ENCODE measurements around the gene TMED1.
"Not testable (repeated sequence)": the region's sequence is repeated elsewhere in the genome, so short reads cannot be mapped to it uniquely, and the experiment has no call there.

The TMED1 gene

GRCh38 chr19:10871711-10872545 lies 35.9 kb upstream of the TMED1 start:
- TF ChIP-seq FOXM1 (IDR thresholded peaks at IDR 0.05; ENCODE audit: borderline replicate concordance), result no peak
- no peak for TF ChIP-seq SP1 (IDR thresholded peaks at IDR 0.05)
- no peak for TF ChIP-seq PKNOX1 (IDR thresholded peaks at IDR 0.05)
- no peak for TF ChIP-seq L3MBTL2 (conservative IDR thresholded peaks at IDR 0.05)
- no peak for TF ChIP-seq LEF1 (IDR thresholded peaks at IDR 0.05; ENCODE audit: borderline replicate concordance)
- TF ChIP-seq FOXA1 (IDR thresholded peaks at IDR 0.05), result no peak
- TF ChIP-seq ZNF384 (IDR thresholded peaks at IDR 0.05), result no peak
- no peak for TF ChIP-seq SUZ12 (IDR thresholded peaks at IDR 0.05)
- TF ChIP-seq CTBP1 (IDR thresholded peaks at IDR 0.05; ENCODE audit: borderline replicate concordance), result no peak
- TF ChIP-seq NFRKB (IDR thresholded peaks at IDR 0.05), result no peak
- TF ChIP-seq TARDBP (IDR thresholded peaks at IDR 0.05), result no peak
- TF ChIP-seq HDGF (IDR thresholded peaks at IDR 0.05; ENCODE audit: borderline replicate concordance), result no peak
- TF ChIP-seq BHLHE40 (IDR thresholded peaks at IDR 0.05; ENCODE audit: borderline replicate concordance), result no peak
- TF ChIP-seq ELF4 (IDR thresholded peaks at IDR 0.05), result no peak
- no peak for TF ChIP-seq FOXK2 (IDR thresholded peaks at IDR 0.05)
- no peak for TF ChIP-seq ARNT (IDR thresholded peaks at IDR 0.05)
- POLR2A ChIA-PET, result interaction anchor here (0.6 to 4.8 kb wide), 5 partner anchors 9 to 154 kb away, joined by 3 to 20 read pairs (median 5); partner anchors contain the start of genes DNM2 and TMED1
- DNase-seq (ENCODE audit: extremely low spot score), result no peak
- CTCF ChIA-PET, result interaction anchor here (0.5 to 1.6 kb wide), 11 partner anchors 8 to 443 kb away, joined by 3 to 8 read pairs (median 3); no protein-coding TSS in a partner anchor

GRCh38 chr19:10870955-10871603 lies 35.1 kb upstream of the TMED1 start, which contains the start of gene CARM1:
CARM1 (plus strand) TSS chr19:10871553; CDS start chr19:10871703, 150 bp downstream.
- DNase-seq (ENCODE audit: extremely low spot score), result peak; percentile 99
- POLR2A ChIA-PET, result interaction anchor here (0.6 to 4.8 kb wide), 3 partner anchors 35 to 153 kb away, joined by 3 to 20 read pairs (median 3); partner anchors contain the start of genes DNM2 and TMED1
- CTCF ChIA-PET, result interaction anchor here (0.5 to 1.1 kb wide), 16 partner anchors 9 to 199 kb away, joined by 3 to 13 read pairs (median 4); partner anchors contain the start of genes DNM2 and TMED1
- no peak for TF ChIP-seq ZNF384 (IDR thresholded peaks at IDR 0.05)
- peak; percentile 97 for TF ChIP-seq HDGF (IDR thresholded peaks at IDR 0.05; ENCODE audit: borderline replicate concordance)

GRCh38 chr19:10870501-10870954 lies 34.5 kb upstream of the TMED1 start:
- ChIA-PET POLR2A (interaction anchor here (0.6 to 4.8 kb wide), 3 partner anchors 35 to 153 kb away, joined by 3 to 20 read pairs (median 3); partner anchors contain the start of genes DNM2 and TMED1), CTCF (interaction anchor here (0.5 to 1.1 kb wide), 17 partner anchors 8 to 200 kb away, joined by 3 to 13 read pairs (median 4); partner anchors contain the start of genes DNM2 and TMED1)
- no peak for DNase-seq (ENCODE audit: extremely low spot score)
- peak; percentile 93 for TF ChIP-seq ZNF384 (IDR thresholded peaks at IDR 0.05)
- no peak for TF ChIP-seq SUZ12 (IDR thresholded peaks at IDR 0.05)

GRCh38 chr19:10869872-10870311 lies 33.9 kb upstream of the TMED1 start:
- CTCF ChIA-PET, result interaction anchor here (0.6 kb wide), 1 partner anchor 67 kb away, joined by 6 read pairs; no protein-coding TSS in a partner anchor
- not testable (repeated sequence) for DNase-seq (ENCODE audit: extremely low spot score)
- POLR2A ChIA-PET, result interaction anchor here (1.4 to 4.8 kb wide), 2 partner anchors 34 to 53 kb away, joined by 3 to 20 read pairs; partner anchors contain the start of gene TMED1

GRCh38 chr19:10868872-10869547 lies 33.0 kb upstream of the TMED1 start:
- CTCF ChIA-PET, result interaction anchor here (1.7 kb wide), 1 partner anchor 11 kb away, joined by 4 read pairs; no protein-coding TSS in a partner anchor
- no peak for DNase-seq (ENCODE audit: extremely low spot score)
- POLR2A ChIA-PET, result interaction anchor here (4.8 kb wide), 1 partner anchor 33 kb away, joined by 20 read pairs; the partner anchor contains the start of gene TMED1
- TF ChIP-seq NFRKB (IDR thresholded peaks at IDR 0.05), result no peak
- TF ChIP-seq L3MBTL2 (conservative IDR thresholded peaks at IDR 0.05), result no peak
- TF ChIP-seq SUZ12 (IDR thresholded peaks at IDR 0.05), result no peak
- TF ChIP-seq TARDBP (IDR thresholded peaks at IDR 0.05), result no peak
- TF ChIP-seq LEF1 (IDR thresholded peaks at IDR 0.05; ENCODE audit: borderline replicate concordance), result no peak
- no peak for TF ChIP-seq CTBP1 (IDR thresholded peaks at IDR 0.05; ENCODE audit: borderline replicate concordance)
- no peak for TF ChIP-seq FOXA1 (IDR thresholded peaks at IDR 0.05)
- TF ChIP-seq ZNF384 (IDR thresholded peaks at IDR 0.05), result no peak
- no peak for TF ChIP-seq BHLHE40 (IDR thresholded peaks at IDR 0.05; ENCODE audit: borderline replicate concordance)
- TF ChIP-seq FOXM1 (IDR thresholded peaks at IDR 0.05; ENCODE audit: borderline replicate concordance), result no peak
- TF ChIP-seq SP1 (IDR thresholded peaks at IDR 0.05), result no peak
- no peak for TF ChIP-seq PKNOX1 (IDR thresholded peaks at IDR 0.05)
- no peak for TF ChIP-seq HDGF (IDR thresholded peaks at IDR 0.05; ENCODE audit: borderline replicate concordance)
- no peak for TF ChIP-seq FOXK2 (IDR thresholded peaks at IDR 0.05)
- no peak for TF ChIP-seq ARNT (IDR thresholded peaks at IDR 0.05)
- TF ChIP-seq ELF4 (IDR thresholded peaks at IDR 0.05), result no peak

GRCh38 chr19:10866495-10866894 lies 30.5 kb upstream of the TMED1 start:
- no peak for TF ChIP-seq TARDBP (IDR thresholded peaks at IDR 0.05)
- TF ChIP-seq BHLHE40 (IDR thresholded peaks at IDR 0.05; ENCODE audit: borderline replicate concordance), result no peak
- TF ChIP-seq SUZ12 (IDR thresholded peaks at IDR 0.05), result no peak
- TF ChIP-seq ELF4 (IDR thresholded peaks at IDR 0.05), result no peak
- TF ChIP-seq NFRKB (IDR thresholded peaks at IDR 0.05), result no peak
- no peak for TF ChIP-seq FOXM1 (IDR thresholded peaks at IDR 0.05; ENCODE audit: borderline replicate concordance)
- no peak for TF ChIP-seq FOXK2 (IDR thresholded peaks at IDR 0.05)
- no peak for TF ChIP-seq L3MBTL2 (conservative IDR thresholded peaks at IDR 0.05)
- TF ChIP-seq HDGF (IDR thresholded peaks at IDR 0.05; ENCODE audit: borderline replicate concordance), result no peak
- TF ChIP-seq SP1 (IDR thresholded peaks at IDR 0.05), result no peak
- TF ChIP-seq PKNOX1 (IDR thresholded peaks at IDR 0.05), result no peak
- no peak for TF ChIP-seq FOXA1 (IDR thresholded peaks at IDR 0.05)
- no peak for TF ChIP-seq CTBP1 (IDR thresholded peaks at IDR 0.05; ENCODE audit: borderline replicate concordance)
- TF ChIP-seq ARNT (IDR thresholded peaks at IDR 0.05), result no peak
- no peak for TF ChIP-seq ZNF384 (IDR thresholded peaks at IDR 0.05)
- TF ChIP-seq LEF1 (IDR thresholded peaks at IDR 0.05; ENCODE audit: borderline replicate concordance), result no peak
- CTCF ChIA-PET, result interaction anchor here (1.3 to 4.5 kb wide), 2 partner anchors 13 to 30 kb away, joined by 8 to 48 read pairs; partner anchors contain the start of gene TMED1

More at GRCh38 chr19:10866495-10866894, 30.5 kb upstream of the TMED1 start:
- DNase-seq (ENCODE audit: extremely low spot score), result no peak
- POLR2A ChIA-PET, result interaction anchor here (6.1 kb wide), 1 partner anchor 30 kb away, joined by 72 read pairs; the partner anchor contains the start of gene TMED1

Data from HEK293T (cell line).